Measurements from ENCODE around the gene TM2D1. TPM values are rescaled to one million over a fixed set of nuclear protein-coding genes. Genes with fewer than 3 reads are reported as not detected.
"Not testable (repeated sequence)": the region's sequence is repeated elsewhere in the genome, so short reads cannot be mapped to it uniquely, and the experiment has no call there.

Gene TM2D1
- total RNA-seq, 4 donors from 2014 or later = 47.3 to 76.8 (median 49.5) TPM

- DNase-seq (ENCODE audit: low spot score) (peak; percentile 27), ATAC-seq (ENCODE audit: low FRiP score) (peak; percentile 84)
- TF ChIP-seq CTCF (IDR thresholded peaks at IDR 0.05) = no peak
Observed at GRCh38 chr1:61741711-61742619, 17.0 kb upstream of the TM2D1 start, which contains the start of gene PATJ. TSS of gene PATJ (plus strand) at chr1:61742480. CDS start at chr1:61762893, 20,413 bp downstream.

- DNase-seq (ENCODE audit: low spot score) (no peak), ATAC-seq (ENCODE audit: low FRiP score) (no peak)
- TF ChIP-seq CTCF (IDR thresholded peaks at IDR 0.05) = no peak
Observed at GRCh38 chr1:61740751-61741700, 16.1 kb upstream of the TM2D1 start.

- ATAC-seq (ENCODE audit: low FRiP score) = no peak
- no peak for DNase-seq (ENCODE audit: low spot score)
- no peak for TF ChIP-seq CTCF (IDR thresholded peaks at IDR 0.05)
Observed at GRCh38 chr1:61732726-61733125, 7.8 kb upstream of the TM2D1 start.

GRCh38 chr1:61730679-61731078 lies 5.7 kb upstream of the TM2D1 start:
- not testable (repeated sequence) for DNase-seq (ENCODE audit: low spot score)

GRCh38 chr1:61727544-61727943 lies 2.6 kb upstream of the TM2D1 start:
- no peak for DNase-seq (ENCODE audit: low spot score)
- ATAC-seq (ENCODE audit: low FRiP score) = no peak
- no peak for TF ChIP-seq CTCF (IDR thresholded peaks at IDR 0.05)

More at GRCh38 chr1:61730679-61731078, 5.7 kb upstream of the TM2D1 start:
- ATAC-seq (ENCODE audit: low FRiP score) = not testable (repeated sequence)

- no peak for TF ChIP-seq CTCF (IDR thresholded peaks at IDR 0.05)
- DNase-seq (ENCODE audit: low spot score) (no peak), ATAC-seq (ENCODE audit: low FRiP score) (no peak)
Observed at GRCh38 chr1:61724506-61724812, 482 bp downstream of the TM2D1 start.

- not testable (repeated sequence) for ATAC-seq (ENCODE audit: low FRiP score); DNase-seq (ENCODE audit: low spot score)
Observed at GRCh38 chr1:61718996-61719663, 5.8 kb downstream of the TM2D1 start.
